A549 (cell line): ENCODE data around the gene PLAC8L1.

Source experiments
- ATOH8 ChIP-seq: fragments of 250-450 bp; sonication (Bioruptor Pico); IDR thresholded peaks from 2 replicates; pipeline ENCODE4 v1.5.0; 2020; ENCODE audit warnings: low read depth, mild to moderate bottlenecking, moderate library complexity
- BCL3 ChIP-seq: fragments of >200 bp; sonication (Bioruptor Twin); formaldehyde crosslinking; IDR thresholded peaks from 3 replicates; pipeline ENCODE4 v1.6.1; 2016
- CTCF ChIP-seq: fragments of >200 bp; sonication (Bioruptor Twin); formaldehyde crosslinking; IDR thresholded peaks from 3 replicates; pipeline ENCODE4 v1.5.1; 2016
- EHMT2 ChIP-seq: fragments of 200-600 bp; sonication (generic); IDR thresholded peaks from 2 replicates; pipeline ENCODE4 v1.6.1; 2016; ENCODE audit warnings: antibody characterized with exemption, low read depth, mild to moderate bottlenecking, moderate library complexity
- KDM1A ChIP-seq: fragments of 200-600 bp; sonication (generic); IDR thresholded peaks from 2 replicates; pipeline ENCODE4 v1.6.1; 2016; ENCODE audit warnings: low read depth, mild to moderate bottlenecking
- MYC ChIP-seq: IDR thresholded peaks from 2 replicates; pipeline ENCODE4 v1.6.1; 2012; ENCODE audit warnings: mild to moderate bottlenecking, inconsistent platforms, low read length, improper control_type of control experiment, borderline replicate concordance
- TF ChIP-seq, protein P1 (sequence below): fragments of 200-600 bp; sonication (generic); IDR thresholded peaks from 2 replicates; pipeline ENCODE4 v1.6.1; 2016; ENCODE audit warnings: antibody characterized with exemption, mild to moderate bottlenecking, moderate library complexity

DNA sequence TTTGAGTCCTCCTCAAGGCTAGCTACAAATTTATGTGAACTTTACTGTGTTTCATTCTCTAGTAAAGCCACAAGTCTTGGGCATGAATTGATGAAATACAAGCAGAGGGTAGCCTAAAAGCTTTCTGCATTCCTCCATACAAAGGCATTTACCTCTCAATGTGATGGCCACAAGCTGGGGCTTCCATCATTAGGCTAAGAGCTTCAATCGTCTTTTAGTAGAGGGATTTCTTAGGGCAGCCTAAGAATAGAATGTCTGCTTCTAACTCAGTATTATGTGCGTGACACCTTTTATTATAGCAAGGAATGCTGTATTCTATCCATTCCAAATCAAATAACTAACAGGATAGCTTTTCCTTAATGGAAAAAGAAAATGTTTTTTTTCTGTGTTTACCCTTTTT, 3.7 kb downstream of the PLAC8L1 start:
- no peak for TF ChIP-seq CTCF
- no peak for TF ChIP-seq KDM1A
- TF ChIP-seq, protein P1, sequence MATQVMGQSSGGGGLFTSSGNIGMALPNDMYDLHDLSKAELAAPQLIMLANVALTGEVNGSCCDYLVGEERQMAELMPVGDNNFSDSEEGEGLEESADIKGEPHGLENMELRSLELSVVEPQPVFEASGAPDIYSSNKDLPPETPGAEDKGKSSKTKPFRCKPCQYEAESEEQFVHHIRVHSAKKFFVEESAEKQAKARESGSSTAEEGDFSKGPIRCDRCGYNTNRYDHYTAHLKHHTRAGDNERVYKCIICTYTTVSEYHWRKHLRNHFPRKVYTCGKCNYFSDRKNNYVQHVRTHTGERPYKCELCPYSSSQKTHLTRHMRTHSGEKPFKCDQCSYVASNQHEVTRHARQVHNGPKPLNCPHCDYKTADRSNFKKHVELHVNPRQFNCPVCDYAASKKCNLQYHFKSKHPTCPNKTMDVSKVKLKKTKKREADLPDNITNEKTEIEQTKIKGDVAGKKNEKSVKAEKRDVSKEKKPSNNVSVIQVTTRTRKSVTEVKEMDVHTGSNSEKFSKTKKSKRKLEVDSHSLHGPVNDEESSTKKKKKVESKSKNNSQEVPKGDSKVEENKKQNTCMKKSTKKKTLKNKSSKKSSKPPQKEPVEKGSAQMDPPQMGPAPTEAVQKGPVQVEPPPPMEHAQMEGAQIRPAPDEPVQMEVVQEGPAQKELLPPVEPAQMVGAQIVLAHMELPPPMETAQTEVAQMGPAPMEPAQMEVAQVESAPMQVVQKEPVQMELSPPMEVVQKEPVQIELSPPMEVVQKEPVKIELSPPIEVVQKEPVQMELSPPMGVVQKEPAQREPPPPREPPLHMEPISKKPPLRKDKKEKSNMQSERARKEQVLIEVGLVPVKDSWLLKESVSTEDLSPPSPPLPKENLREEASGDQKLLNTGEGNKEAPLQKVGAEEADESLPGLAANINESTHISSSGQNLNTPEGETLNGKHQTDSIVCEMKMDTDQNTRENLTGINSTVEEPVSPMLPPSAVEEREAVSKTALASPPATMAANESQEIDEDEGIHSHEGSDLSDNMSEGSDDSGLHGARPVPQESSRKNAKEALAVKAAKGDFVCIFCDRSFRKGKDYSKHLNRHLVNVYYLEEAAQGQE, result no peak
- no peak for TF ChIP-seq MYC
- TF ChIP-seq ATOH8 (CRISPR knock-in tag), result no peak
- TF ChIP-seq BCL3, result no peak
- TF ChIP-seq EHMT2, result no peak
